HEK293 (cell line): ENCODE results near the gene AMN.

ENCODE experiments used
- KLF10 ChIP-seq: fragments of 450-650 bp; IDR thresholded peaks from 2 replicates; pipeline ENCODE4 v1.5.1; 2018; ENCODE audit warnings: missing biosample characterization, mild to moderate bottlenecking, missing genetic modification characterization
- TSHZ1 ChIP-seq: fragments of 450-650 bp; formaldehyde crosslinking; IDR thresholded peaks from 2 replicates; pipeline ENCODE4 v1.5.1; 2016; ENCODE audit warnings: missing biosample characterization, missing genetic modification characterization, borderline replicate concordance
- ZBTB17 ChIP-seq: fragments of 450-650 bp; formaldehyde crosslinking; IDR thresholded peaks from 2 replicates; pipeline ENCODE4 v1.5.1; 2016; ENCODE audit warnings: missing biosample characterization, missing genetic modification characterization
- ZNF311 ChIP-seq: fragments of 450-650 bp; formaldehyde crosslinking; IDR thresholded peaks from 2 replicates; pipeline ENCODE4 v1.5.1; 2017; ENCODE audit warnings: missing biosample characterization, missing genetic modification characterization, borderline replicate concordance
- ZNF530 ChIP-seq: fragments of 450-650 bp; formaldehyde crosslinking; IDR thresholded peaks from 2 replicates; pipeline ENCODE4 v1.5.1; 2016; ENCODE audit warnings: low read depth, missing biosample characterization, missing genetic modification characterization
- TF ChIP-seq, protein P1 (sequence below): fragments of 450-650 bp; formaldehyde crosslinking; IDR thresholded peaks from 2 replicates; pipeline ENCODE4 v1.5.1; 2016; ENCODE audit warnings: missing biosample characterization, missing genetic modification characterization
- TF ChIP-seq, protein P2 (sequence below): fragments of 450-650 bp; formaldehyde crosslinking; optimal IDR thresholded peaks from 2 replicates; pipeline ENCODE3; 2016; ENCODE audit warnings: missing biosample characterization, mild to moderate bottlenecking, missing genetic modification characterization
- TF ChIP-seq, protein P3 (sequence below): fragments of 450-650 bp; formaldehyde crosslinking; IDR thresholded peaks from 2 replicates; pipeline ENCODE4 v1.5.1; 2016; ENCODE audit warnings: missing biosample characterization, missing genetic modification characterization

- TF ChIP-seq TSHZ1 = no peak
- no peak for TF ChIP-seq KLF10 (tag by site-specific recombination)
- no peak for TF ChIP-seq ZNF311 (tag by site-specific recombination)
- TF ChIP-seq, protein P1, sequence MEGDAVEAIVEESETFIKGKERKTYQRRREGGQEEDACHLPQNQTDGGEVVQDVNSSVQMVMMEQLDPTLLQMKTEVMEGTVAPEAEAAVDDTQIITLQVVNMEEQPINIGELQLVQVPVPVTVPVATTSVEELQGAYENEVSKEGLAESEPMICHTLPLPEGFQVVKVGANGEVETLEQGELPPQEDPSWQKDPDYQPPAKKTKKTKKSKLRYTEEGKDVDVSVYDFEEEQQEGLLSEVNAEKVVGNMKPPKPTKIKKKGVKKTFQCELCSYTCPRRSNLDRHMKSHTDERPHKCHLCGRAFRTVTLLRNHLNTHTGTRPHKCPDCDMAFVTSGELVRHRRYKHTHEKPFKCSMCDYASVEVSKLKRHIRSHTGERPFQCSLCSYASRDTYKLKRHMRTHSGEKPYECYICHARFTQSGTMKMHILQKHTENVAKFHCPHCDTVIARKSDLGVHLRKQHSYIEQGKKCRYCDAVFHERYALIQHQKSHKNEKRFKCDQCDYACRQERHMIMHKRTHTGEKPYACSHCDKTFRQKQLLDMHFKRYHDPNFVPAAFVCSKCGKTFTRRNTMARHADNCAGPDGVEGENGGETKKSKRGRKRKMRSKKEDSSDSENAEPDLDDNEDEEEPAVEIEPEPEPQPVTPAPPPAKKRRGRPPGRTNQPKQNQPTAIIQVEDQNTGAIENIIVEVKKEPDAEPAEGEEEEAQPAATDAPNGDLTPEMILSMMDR = no peak
- TF ChIP-seq ZBTB17 = no peak
- TF ChIP-seq, protein P2, sequence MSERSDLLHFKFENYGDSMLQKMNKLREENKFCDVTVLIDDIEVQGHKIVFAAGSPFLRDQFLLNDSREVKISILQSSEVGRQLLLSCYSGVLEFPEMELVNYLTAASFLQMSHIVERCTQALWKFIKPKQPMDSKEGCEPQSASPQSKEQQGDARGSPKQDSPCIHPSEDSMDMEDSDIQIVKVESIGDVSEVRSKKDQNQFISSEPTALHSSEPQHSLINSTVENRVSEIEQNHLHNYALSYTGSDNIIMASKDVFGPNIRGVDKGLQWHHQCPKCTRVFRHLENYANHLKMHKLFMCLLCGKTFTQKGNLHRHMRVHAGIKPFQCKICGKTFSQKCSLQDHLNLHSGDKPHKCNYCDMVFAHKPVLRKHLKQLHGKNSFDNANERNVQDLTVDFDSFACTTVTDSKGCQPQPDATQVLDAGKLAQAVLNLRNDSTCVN (tag by site-specific recombination) = no peak
- no peak for TF ChIP-seq ZNF530 (tag by site-specific recombination)
- TF ChIP-seq, protein P3, sequence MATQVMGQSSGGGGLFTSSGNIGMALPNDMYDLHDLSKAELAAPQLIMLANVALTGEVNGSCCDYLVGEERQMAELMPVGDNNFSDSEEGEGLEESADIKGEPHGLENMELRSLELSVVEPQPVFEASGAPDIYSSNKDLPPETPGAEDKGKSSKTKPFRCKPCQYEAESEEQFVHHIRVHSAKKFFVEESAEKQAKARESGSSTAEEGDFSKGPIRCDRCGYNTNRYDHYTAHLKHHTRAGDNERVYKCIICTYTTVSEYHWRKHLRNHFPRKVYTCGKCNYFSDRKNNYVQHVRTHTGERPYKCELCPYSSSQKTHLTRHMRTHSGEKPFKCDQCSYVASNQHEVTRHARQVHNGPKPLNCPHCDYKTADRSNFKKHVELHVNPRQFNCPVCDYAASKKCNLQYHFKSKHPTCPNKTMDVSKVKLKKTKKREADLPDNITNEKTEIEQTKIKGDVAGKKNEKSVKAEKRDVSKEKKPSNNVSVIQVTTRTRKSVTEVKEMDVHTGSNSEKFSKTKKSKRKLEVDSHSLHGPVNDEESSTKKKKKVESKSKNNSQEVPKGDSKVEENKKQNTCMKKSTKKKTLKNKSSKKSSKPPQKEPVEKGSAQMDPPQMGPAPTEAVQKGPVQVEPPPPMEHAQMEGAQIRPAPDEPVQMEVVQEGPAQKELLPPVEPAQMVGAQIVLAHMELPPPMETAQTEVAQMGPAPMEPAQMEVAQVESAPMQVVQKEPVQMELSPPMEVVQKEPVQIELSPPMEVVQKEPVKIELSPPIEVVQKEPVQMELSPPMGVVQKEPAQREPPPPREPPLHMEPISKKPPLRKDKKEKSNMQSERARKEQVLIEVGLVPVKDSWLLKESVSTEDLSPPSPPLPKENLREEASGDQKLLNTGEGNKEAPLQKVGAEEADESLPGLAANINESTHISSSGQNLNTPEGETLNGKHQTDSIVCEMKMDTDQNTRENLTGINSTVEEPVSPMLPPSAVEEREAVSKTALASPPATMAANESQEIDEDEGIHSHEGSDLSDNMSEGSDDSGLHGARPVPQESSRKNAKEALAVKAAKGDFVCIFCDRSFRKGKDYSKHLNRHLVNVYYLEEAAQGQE (tag by site-specific recombination) = no peak
Measured at GRCh38 chr14:102922490-102923200, at the start of gene AMN.
